Caco-2 (cell line): Measurements from ENCODE around the gene NPR1. TPM values are rescaled to one million over a fixed set of nuclear protein-coding genes. Genes with fewer than 3 reads are reported as not detected.

Experiments
- BruUV-seq: library from RNA; stranded (reverse); fragments of 400-500 nt; replicated peaks from 2 replicates; lab custom pipeline; 2021; lab: Mats Ljungman, UMichigan
- CTCF ChIA-PET: fragments of 300-600 bp; sonication (Branson Sonifier 250); formaldehyde crosslinking; loops from one replicate; lab custom pipeline; 2022; ENCODE audit warnings: antibody characterized with exemption; lab: Charles Lee
- POLR2A ChIA-PET: fragments of 300-600 bp; sonication (Branson Sonifier 250); formaldehyde crosslinking; loops from one replicate; lab custom pipeline; 2022; ENCODE audit warnings: antibody characterized with exemption; lab: Charles Lee
- DNase-seq, 2 experiments: peaks; one replicate each; pipeline versions ENCODE4 v3.0.0 to v3.0.0-alpha.2; 2020 to 2022
- H3K27me3 ChIP-seq: replicated peaks from 2 replicates; pipeline ENCODE4 v1.6.0; 2011; ENCODE audit warnings: low read length; ENCODE audit not compliant: control insufficient read depth, insufficient read depth
- H3K36me3 ChIP-seq: 2 replicates; pipeline ENCODE4 v1.5.1; 2011; ENCODE audit warnings: low read length; ENCODE audit not compliant: control insufficient read depth, insufficient read depth
- H3K4me1 ChIP-seq: fragments of 250-450 bp; sonication (Bioruptor Pico); 2 replicates; pipeline ENCODE4 v1.5.1; 2020; ENCODE audit warnings: mild to moderate bottlenecking
- H3K4me3 ChIP-seq: 2 replicates; pipeline ENCODE4 v1.5.1; 2011; ENCODE audit warnings: low read depth, mild to moderate bottlenecking, control low read depth, low read length
- H3K9me3 ChIP-seq: fragments of 250-450 bp; sonication (Bioruptor Pico); 2 replicates; pipeline ENCODE4 v1.5.1; 2020; ENCODE audit warnings: mild to moderate bottlenecking, moderate library complexity
- H3K27ac Mint-ChIP-seq: one replicate; pipeline ENCODE4 v1.8.0; 2022; ENCODE audit warnings: mixed read lengths; ENCODE audit not compliant: unreplicated experiment
- H3K27me3 Mint-ChIP-seq: one replicate; pipeline ENCODE4 v1.8.0; 2022; ENCODE audit warnings: mixed read lengths; ENCODE audit not compliant: insufficient read depth, unreplicated experiment
- H3K36me3 Mint-ChIP-seq: one replicate; pipeline ENCODE4 v1.8.0; 2022; ENCODE audit warnings: mild to moderate bottlenecking, mixed read lengths; ENCODE audit not compliant: insufficient read depth, unreplicated experiment
- H3K4me1 Mint-ChIP-seq: one replicate; pipeline ENCODE4 v1.8.0; 2022; ENCODE audit warnings: low read depth, mixed read lengths; ENCODE audit not compliant: unreplicated experiment
- H3K4me3 Mint-ChIP-seq: one replicate; pipeline ENCODE4 v1.8.0; 2022; ENCODE audit warnings: mild to moderate bottlenecking, moderate library complexity, mixed read lengths; ENCODE audit not compliant: unreplicated experiment
- H3K9me3 Mint-ChIP-seq: one replicate; pipeline ENCODE4 v1.8.0; 2022; ENCODE audit warnings: mixed read lengths; ENCODE audit not compliant: unreplicated experiment
- intact Hi-C: fragments of 100-400 bp; cut with micrococcal nuclease; formaldehyde crosslinking; loops from one replicate; pipeline ENCODE4 v1.10.0; 2022; ENCODE audit not compliant: unreplicated experiment
- total RNA-seq: library from RNA; stranded (reverse); gene quantifications from 2 replicates; pipeline ENCODE4 v1.2.3, GENCODE V29; 2022
- TF ChIP-seq, protein P1 (sequence below), 2 experiments: fragments of 200-600 bp in 1 of 2; IDR thresholded peaks; 1 replicate in 1 of 2; 2 replicates in 1 of 2; pipeline versions ENCODE4 v1.5.1 to v1.8.0; 2011 to 2022; ENCODE audit warnings: antibody characterized with exemption in 1 of 2, control low read depth in 1 of 2, inconsistent platforms in 1 of 2, low read depth in 1 of 2, low read length in 1 of 2, mild to moderate bottlenecking in 1 of 2, moderate library complexity in 1 of 2; ENCODE audit not compliant: insufficient read depth in 1 of 2, severe bottlenecking in 1 of 2, unreplicated experiment in 1 of 2

Gene NPR1
- total RNA-seq, 1 experiment from 2014 or later = 1.4 TPM

DNA sequence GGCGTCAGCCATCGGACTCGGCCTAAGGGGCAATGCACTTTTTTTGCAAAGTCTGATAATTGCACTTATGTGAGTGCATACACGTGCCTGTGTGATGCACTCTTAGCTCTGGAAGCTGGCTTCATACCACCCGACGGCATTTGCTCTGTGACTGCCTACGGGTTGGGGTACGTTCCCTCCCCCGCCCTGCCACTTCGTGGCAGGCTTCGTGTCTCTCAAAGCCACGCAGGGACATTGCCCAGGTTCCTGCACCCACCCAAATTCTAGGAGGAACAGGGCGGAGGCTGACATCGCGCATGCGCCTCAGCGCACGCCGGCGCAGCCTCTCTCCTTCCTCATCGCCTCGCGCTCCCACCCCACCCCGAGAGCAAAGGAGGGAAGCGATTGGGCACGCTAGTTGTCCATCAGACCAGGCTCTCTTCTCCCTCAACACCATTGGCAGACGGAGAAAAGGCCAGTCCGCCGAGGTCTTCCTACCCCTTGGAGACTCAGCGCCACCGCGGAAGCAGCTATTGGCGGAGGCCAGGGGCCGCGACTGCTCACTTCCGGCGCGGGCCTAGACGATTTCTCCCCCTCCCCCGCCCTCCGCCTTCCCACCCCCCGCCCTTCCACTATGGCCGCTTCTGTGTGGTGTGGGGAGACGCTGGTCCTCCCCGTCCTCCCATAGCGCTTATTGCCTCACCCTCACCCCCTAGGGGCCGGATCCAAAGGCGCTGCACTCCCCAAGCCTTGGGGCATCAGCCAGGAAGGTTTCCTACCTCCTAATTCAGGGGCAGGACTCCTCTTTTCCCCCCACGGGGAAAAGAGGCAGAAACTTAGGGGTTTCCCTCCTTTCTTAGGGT is 49.2 kb downstream of the NPR1 start, which contains the start of gene INTS3:
INTS3 (plus strand) TSS at position 588 of the 842 bp plus-strand sequence. CDS start 585 bp downstream, outside the sequence.
- Mint-ChIP-seq H3K4me3 (peak within 1 kb of the TSS; percentile 92), H3K27ac (peak within 1 kb of the TSS; percentile 95), H3K9me3 (no peaks in the 10 kb centered on the region), H3K27me3 (no peaks in the 10 kb centered on the region), H3K4me1 (peaks cover 14% of the 10 kb centered on the region), H3K36me3 (peaks cover 23% of the 10 kb centered on the region)
- TF ChIP-seq, protein P1, sequence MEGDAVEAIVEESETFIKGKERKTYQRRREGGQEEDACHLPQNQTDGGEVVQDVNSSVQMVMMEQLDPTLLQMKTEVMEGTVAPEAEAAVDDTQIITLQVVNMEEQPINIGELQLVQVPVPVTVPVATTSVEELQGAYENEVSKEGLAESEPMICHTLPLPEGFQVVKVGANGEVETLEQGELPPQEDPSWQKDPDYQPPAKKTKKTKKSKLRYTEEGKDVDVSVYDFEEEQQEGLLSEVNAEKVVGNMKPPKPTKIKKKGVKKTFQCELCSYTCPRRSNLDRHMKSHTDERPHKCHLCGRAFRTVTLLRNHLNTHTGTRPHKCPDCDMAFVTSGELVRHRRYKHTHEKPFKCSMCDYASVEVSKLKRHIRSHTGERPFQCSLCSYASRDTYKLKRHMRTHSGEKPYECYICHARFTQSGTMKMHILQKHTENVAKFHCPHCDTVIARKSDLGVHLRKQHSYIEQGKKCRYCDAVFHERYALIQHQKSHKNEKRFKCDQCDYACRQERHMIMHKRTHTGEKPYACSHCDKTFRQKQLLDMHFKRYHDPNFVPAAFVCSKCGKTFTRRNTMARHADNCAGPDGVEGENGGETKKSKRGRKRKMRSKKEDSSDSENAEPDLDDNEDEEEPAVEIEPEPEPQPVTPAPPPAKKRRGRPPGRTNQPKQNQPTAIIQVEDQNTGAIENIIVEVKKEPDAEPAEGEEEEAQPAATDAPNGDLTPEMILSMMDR (IDR thresholded peaks at IDR 0.05; ENCODE audit: insufficient read depth in 1 of 2, low read depth in 1 of 2, low read length in 1 of 2, severe bottlenecking in 1 of 2, unreplicated experiment in 1 of 2) = no peak
- Histone ChIP-seq H3K9me3 (no peaks in the 10 kb centered on the region), H3K4me1 (peaks cover 6% of the 10 kb centered on the region), H3K4me3 (peak within 1 kb of the TSS; percentile 95), H3K36me3 (no peaks in the 10 kb centered on the region), H3K27me3 (no peaks in the 10 kb centered on the region)
- intact Hi-C loops = loop anchor here (2.0 kb wide), 2 partner anchors 15 to 195 kb away; partner anchors contain the start of gene GATAD2B
- CTCF ChIA-PET = interaction anchor here (0.6 to 1.4 kb wide), 16 partner anchors 15 to 375 kb away, joined by 3 to 7 read pairs (median 3); partner anchors contain the start of genes DENND4B, NPR1 and S100A13
- no TSS peak for BruUV-seq
- DNase-seq = peak; percentile 99 to 100
- POLR2A ChIA-PET = interaction anchor here (0.6 to 2.0 kb wide), 16 partner anchors 15 to 1693 kb away, joined by 3 to 16 read pairs (median 5); partner anchors contain the start of genes CHTOP, JTB, RPS27 and S100A4

GRCh38 chr1:153728305-153729066 is 50.0 kb downstream of the NPR1 start:
- H3K4me1 Mint-ChIP-seq = peaks cover 14% of the 10 kb centered on the region
- no peaks in the 10 kb centered on the region for H3K27me3 Mint-ChIP-seq
- H3K4me3 Mint-ChIP-seq = peak overlapping the region; percentile 92
- H3K36me3 Mint-ChIP-seq = peaks cover 23% of the 10 kb centered on the region
- intact Hi-C loops = loop anchor here (2.0 kb wide), 1 partner anchor 14 kb away; no protein-coding TSS in a partner anchor
- peak; percentile 42 to 48 for DNase-seq
- Histone ChIP-seq H3K27me3 (no peaks in the 10 kb centered on the region), H3K9me3 (no peaks in the 10 kb centered on the region), H3K4me3 (peak overlapping the region; percentile 95), H3K4me1 (peaks cover 6% of the 10 kb centered on the region), H3K36me3 (no peaks in the 10 kb centered on the region)
- no peaks in the 10 kb centered on the region for H3K9me3 Mint-ChIP-seq
- BruUV-seq = TSS peak; percentile 78
- TF ChIP-seq, protein P1 (IDR thresholded peaks at IDR 0.05; ENCODE audit: insufficient read depth in 1 of 2, low read depth in 1 of 2, low read length in 1 of 2, severe bottlenecking in 1 of 2, unreplicated experiment in 1 of 2) = no peak
- ChIA-PET CTCF (interaction anchor here (0.9 to 1.4 kb wide), 12 partner anchors 14 to 376 kb away, joined by 3 to 7 read pairs (median 3); partner anchors contain the start of genes DENND4B, NPR1 and S100A13), POLR2A (interaction anchor here (0.9 to 2.0 kb wide), 7 partner anchors 14 to 262 kb away, joined by 3 to 16 read pairs (median 7); partner anchors contain the start of genes CHTOP, JTB, RPS27 and SLC27A3)
- H3K27ac Mint-ChIP-seq = peak overlapping the region; percentile 95
